Measurements from ENCODE around the gene NPIPB2.
A peak's percentile ranks its signal among the peaks of the same experiment; 100 is the strongest.
"Not testable (repeated sequence)": the region's sequence is repeated elsewhere in the genome, so short reads cannot be mapped to it uniquely, and the experiment has no call there.

Gene NPIPB2

DNA sequence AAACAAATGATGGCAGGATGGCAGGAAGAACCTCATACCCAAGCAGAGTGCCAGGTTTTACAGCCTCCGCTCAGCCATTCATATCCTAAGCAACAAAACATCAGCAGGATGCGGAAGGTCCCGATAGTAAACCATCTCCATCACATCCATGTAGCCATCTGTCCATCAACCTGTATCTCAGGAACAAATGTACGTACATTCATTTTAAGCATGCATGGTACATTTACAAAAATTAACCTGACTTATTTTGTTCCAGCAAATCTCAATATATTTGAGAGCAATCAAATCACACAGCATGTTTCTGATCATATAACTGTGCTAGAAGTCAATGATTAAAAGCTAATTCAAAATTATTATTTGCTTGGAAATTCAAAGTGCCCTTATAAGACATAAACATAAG, at the start of gene NPIPB2:
TSS of gene NPIPB2 (minus strand) at position 101 of the 400 bp plus-strand sequence. CDS start at position 101, 0 bp downstream.
- not testable (repeated sequence) for H3K4me1 ChIP-seq (ENCODE audit: control insufficient read depth, insufficient read depth, low read length); H3K4me3 ChIP-seq (ENCODE audit: low read length in 2 of 2); H3K27me3 ChIP-seq (ENCODE audit: control insufficient read depth in 1 of 2, insufficient read depth in 2 of 2, low read length in 2 of 2); H3K27ac ChIP-seq (ENCODE audit: low read length); H3K9me3 ChIP-seq (ENCODE audit: control insufficient read depth in 2 of 2, low read length in 2 of 2); H3K36me3 ChIP-seq (ENCODE audit: control insufficient read depth in 2 of 2, insufficient read depth in 2 of 2, low read length in 2 of 2); H3K9ac ChIP-seq (ENCODE audit: low read length in 2 of 2)

DNA sequence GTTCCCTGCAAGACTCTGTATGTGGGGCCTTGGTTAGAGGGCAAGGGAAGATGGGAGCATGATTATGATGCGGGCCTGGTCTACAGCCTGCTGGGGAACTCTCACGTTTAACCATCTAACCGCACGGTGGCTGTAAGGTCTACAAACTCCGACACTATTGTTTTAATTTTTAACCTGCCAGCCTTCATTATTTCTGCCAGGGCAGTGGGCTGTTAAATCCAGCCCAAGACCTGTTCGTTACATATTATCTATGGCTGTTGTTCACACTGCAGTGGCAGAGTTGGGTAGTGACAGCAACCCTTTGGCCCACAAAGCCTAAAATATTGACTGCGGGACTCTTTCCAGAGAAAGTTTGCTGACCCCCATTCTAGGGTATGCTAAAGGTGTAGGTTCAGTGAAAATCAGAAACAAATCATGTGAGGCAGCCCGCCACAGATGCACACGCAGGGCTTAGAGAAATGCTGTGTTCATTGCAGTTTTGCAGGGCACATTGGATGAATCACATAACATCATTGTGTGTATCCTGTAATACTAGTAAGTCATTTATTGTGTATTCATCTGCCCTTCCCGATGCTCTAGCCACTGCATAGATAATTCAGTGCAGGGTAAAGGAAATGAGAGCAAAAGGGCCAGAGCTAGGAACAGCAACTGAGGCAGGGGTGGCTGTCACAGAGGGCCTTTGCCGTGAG, 49.0 kb upstream of the NPIPB2 start:
- H3K36me3 ChIP-seq (ENCODE audit: control insufficient read depth in 2 of 2, insufficient read depth in 2 of 2, low read length in 2 of 2), result no peaks in the 10 kb centered on the region
- H3K9me3 ChIP-seq (ENCODE audit: control insufficient read depth in 2 of 2, low read length in 2 of 2), result no peaks in the 10 kb centered on the region
- H3K27ac ChIP-seq (ENCODE audit: low read length), result no peak overlapping the region
- no peaks in the 10 kb centered on the region for H3K4me1 ChIP-seq (ENCODE audit: control insufficient read depth, insufficient read depth, low read length)
- H3K9ac ChIP-seq (ENCODE audit: low read length in 2 of 2), result no peak overlapping the region
- no peaks in the 10 kb centered on the region for H3K27me3 ChIP-seq (ENCODE audit: control insufficient read depth in 1 of 2, insufficient read depth in 2 of 2, low read length in 2 of 2)
- no peak overlapping the region for H3K4me3 ChIP-seq (ENCODE audit: low read length in 2 of 2)

DNA sequence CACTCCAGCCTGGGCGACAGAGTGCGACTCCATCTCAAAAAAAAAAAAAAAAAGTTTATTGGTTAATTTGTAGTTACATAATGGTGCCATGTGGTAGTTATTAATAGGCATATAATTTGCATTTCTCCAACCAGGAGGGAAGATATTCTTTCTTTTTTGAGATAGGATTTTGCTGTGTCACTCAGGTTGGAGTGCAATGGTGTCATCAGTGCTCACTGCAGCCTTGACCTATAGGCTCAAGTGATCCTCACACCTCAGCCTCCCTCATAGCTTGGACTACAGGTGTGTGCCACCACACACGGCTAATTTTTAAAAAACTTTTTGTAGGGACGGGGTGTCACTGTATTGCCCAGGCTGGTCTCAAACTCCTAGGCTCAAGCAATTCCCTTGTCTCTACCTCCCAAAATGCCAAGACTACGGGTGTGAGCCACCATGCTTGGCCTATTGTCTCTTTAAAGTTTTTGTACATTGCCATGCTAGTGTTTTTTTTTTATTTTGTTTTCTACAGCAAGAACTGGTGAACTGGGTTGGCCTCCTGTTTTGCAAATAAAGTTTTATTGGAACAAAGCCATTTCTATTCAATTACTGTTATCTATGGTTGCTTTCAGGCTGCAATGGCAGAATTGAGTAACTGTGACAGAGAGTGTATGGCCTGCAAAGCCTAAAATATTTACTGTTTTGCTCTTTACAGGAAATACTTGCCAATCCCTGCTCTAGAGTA, 46.6 kb upstream of the NPIPB2 start:
- Histone ChIP-seq H3K36me3 (ENCODE audit: control insufficient read depth in 2 of 2, insufficient read depth in 2 of 2, low read length in 2 of 2) (no peaks in the 10 kb centered on the region), H3K4me1 (ENCODE audit: control insufficient read depth, insufficient read depth, low read length) (no peaks in the 10 kb centered on the region), H3K9me3 (ENCODE audit: control insufficient read depth in 2 of 2, low read length in 2 of 2) (no peaks in the 10 kb centered on the region), H3K9ac (ENCODE audit: low read length in 2 of 2) (no peak overlapping the region), H3K27ac (ENCODE audit: low read length) (no peak overlapping the region), H3K4me3 (ENCODE audit: low read length in 2 of 2) (no peak overlapping the region), H3K27me3 (ENCODE audit: control insufficient read depth in 1 of 2, insufficient read depth in 2 of 2, low read length in 2 of 2) (no peaks in the 10 kb centered on the region)

DNA sequence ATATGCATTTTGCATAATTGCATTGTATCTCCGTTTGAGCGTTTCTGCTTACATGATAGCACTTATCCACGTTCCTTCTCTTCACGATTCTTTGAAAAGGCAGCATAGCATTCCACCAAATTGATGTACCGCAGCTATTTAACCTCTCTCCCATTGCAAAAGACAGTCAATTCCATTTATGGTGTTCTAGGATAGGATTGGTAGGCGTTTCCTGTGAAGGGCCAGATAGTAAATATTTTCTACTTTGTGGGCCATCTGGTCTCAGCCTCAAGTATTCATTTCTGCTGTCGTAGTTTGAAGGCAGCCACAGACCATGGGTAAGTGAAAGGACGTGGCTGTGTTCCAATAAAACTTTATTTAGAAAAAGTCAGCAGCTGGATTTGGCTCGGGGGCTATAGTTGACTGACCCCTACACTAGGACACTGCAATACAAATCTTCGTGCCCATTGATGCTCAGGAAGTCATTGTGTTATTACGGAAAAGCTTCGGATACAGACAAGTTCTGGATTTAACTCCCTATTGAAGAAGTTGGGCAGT, 44.7 kb upstream of the NPIPB2 start:
- Histone ChIP-seq H3K4me1 (ENCODE audit: control insufficient read depth, insufficient read depth, low read length) (no peaks in the 10 kb centered on the region), H3K9me3 (ENCODE audit: control insufficient read depth in 2 of 2, low read length in 2 of 2) (no peaks in the 10 kb centered on the region), H3K9ac (ENCODE audit: low read length in 2 of 2) (no peak overlapping the region), H3K4me3 (ENCODE audit: low read length in 2 of 2) (no peak overlapping the region), H3K36me3 (ENCODE audit: control insufficient read depth in 2 of 2, insufficient read depth in 2 of 2, low read length in 2 of 2) (no peaks in the 10 kb centered on the region), H3K27ac (ENCODE audit: low read length) (no peak overlapping the region), H3K27me3 (ENCODE audit: control insufficient read depth in 1 of 2, insufficient read depth in 2 of 2, low read length in 2 of 2) (no peaks in the 10 kb centered on the region)

DNA sequence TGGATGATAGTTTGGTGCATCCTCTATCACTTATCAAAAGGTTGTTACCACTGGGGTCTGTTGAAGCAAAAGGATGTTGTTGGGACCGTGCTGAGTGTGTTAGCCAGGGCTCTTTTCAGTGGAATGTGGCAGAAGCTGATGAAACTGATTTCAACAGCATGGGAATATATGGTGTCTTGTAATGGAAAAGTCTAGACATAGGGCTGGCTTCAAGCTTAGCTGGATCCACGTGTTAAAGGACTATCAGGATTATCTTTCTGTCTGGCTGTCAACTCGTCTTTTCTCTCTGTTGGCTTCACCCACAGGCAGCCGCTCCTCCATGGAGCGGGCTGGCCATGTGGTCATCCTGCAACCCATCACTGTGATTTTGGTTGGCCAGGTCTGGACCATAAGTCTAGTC, 43.4 kb upstream of the NPIPB2 start:
- H3K9me3 ChIP-seq (ENCODE audit: control insufficient read depth in 2 of 2, low read length in 2 of 2), result no peaks in the 10 kb centered on the region
- H3K4me3 ChIP-seq (ENCODE audit: low read length in 2 of 2), result no peak overlapping the region
- no peaks in the 10 kb centered on the region for H3K4me1 ChIP-seq (ENCODE audit: control insufficient read depth, insufficient read depth, low read length)
- H3K9ac ChIP-seq (ENCODE audit: low read length in 2 of 2), result no peak overlapping the region
- no peak overlapping the region for H3K27ac ChIP-seq (ENCODE audit: low read length)
- H3K27me3 ChIP-seq (ENCODE audit: control insufficient read depth in 1 of 2, insufficient read depth in 2 of 2, low read length in 2 of 2), result no peaks in the 10 kb centered on the region
- H3K36me3 ChIP-seq (ENCODE audit: control insufficient read depth in 2 of 2, insufficient read depth in 2 of 2, low read length in 2 of 2), result no peaks in the 10 kb centered on the region

DNA sequence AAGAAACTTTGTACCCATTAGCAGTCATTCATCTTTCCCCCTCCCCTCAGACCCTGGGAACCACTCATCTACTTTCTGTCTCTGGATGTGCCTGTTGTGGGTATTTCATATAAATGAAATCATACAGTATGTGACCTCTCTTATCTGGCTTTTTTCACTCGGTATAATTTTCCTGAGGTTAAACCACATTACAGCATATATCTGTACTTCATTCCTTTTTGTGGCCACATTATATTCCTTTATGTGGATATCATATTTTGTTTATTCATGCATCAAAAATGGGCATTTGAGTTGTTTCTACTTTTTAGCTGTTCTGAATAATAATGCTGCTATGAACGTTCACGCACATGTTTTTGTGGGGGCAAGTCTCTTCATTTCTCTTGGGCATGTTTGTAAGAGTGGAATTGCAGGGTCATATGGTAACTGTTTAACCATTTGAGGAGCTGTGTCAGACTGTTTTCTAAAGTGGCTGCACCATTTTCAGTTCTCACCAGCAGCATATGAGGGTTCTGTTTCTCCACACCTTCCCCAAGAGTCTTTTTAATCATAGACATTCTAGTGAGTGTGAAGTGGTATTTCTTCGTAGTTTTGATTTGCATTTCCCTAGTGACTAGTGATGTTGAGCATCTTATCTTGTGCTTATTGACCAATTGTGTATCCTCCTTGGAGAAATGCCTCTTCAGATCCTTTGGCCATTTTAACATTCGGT, 38.4 kb upstream of the NPIPB2 start:
- H3K9ac ChIP-seq (ENCODE audit: low read length in 2 of 2), result no peak overlapping the region
- no peaks in the 10 kb centered on the region for H3K27me3 ChIP-seq (ENCODE audit: control insufficient read depth in 1 of 2, insufficient read depth in 2 of 2, low read length in 2 of 2)
- peaks cover 22% of the 10 kb centered on the region for H3K4me1 ChIP-seq (ENCODE audit: control insufficient read depth, insufficient read depth, low read length)
- H3K4me3 ChIP-seq (ENCODE audit: low read length in 2 of 2), result no peak overlapping the region
- H3K36me3 ChIP-seq (ENCODE audit: control insufficient read depth in 2 of 2, insufficient read depth in 2 of 2, low read length in 2 of 2), result no peaks in the 10 kb centered on the region
- no peak overlapping the region for H3K27ac ChIP-seq (ENCODE audit: low read length)
- no peaks in the 10 kb centered on the region for H3K9me3 ChIP-seq (ENCODE audit: control insufficient read depth in 2 of 2, low read length in 2 of 2)

DNA sequence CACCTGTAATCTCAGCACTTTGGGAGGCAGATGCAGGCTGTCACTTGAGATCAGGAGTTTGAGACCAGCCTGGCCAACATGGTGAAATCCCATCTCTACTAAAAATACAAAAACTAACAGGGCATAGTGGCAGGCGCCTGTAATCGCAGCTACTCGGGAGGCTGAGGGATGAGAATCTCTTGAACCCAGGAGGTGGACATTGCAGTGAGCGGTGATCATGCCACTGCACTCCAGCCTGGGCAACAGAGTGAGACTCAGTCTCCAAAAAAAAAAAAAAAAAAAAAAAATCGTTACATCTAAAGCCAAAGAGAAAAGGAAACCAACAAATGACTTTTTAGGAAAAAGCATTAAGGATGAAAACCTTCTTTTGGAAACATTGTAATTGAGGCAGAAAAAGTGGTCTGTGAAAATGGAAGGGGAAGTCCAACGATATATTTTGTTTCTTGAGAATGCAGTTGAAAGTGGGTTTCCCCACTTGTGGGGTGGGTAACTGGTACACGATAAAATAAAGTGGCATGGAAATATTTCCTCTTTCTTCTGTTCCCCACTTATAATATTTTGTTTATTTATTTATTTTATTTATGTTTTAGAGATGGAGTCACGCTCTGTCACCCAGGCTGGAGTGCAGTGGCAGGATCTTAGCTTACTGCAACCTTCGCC, 37.3 kb upstream of the NPIPB2 start:
- Histone ChIP-seq H3K9me3 (ENCODE audit: control insufficient read depth in 2 of 2, low read length in 2 of 2) (no peaks in the 10 kb centered on the region), H3K9ac (ENCODE audit: low read length in 2 of 2) (no peak overlapping the region), H3K36me3 (ENCODE audit: control insufficient read depth in 2 of 2, insufficient read depth in 2 of 2, low read length in 2 of 2) (no peaks in the 10 kb centered on the region), H3K27me3 (ENCODE audit: control insufficient read depth in 1 of 2, insufficient read depth in 2 of 2, low read length in 2 of 2) (no peaks in the 10 kb centered on the region), H3K27ac (ENCODE audit: low read length) (no peak overlapping the region), H3K4me1 (ENCODE audit: control insufficient read depth, insufficient read depth, low read length) (peaks cover 22% of the 10 kb centered on the region), H3K4me3 (ENCODE audit: low read length in 2 of 2) (no peak overlapping the region)

DNA sequence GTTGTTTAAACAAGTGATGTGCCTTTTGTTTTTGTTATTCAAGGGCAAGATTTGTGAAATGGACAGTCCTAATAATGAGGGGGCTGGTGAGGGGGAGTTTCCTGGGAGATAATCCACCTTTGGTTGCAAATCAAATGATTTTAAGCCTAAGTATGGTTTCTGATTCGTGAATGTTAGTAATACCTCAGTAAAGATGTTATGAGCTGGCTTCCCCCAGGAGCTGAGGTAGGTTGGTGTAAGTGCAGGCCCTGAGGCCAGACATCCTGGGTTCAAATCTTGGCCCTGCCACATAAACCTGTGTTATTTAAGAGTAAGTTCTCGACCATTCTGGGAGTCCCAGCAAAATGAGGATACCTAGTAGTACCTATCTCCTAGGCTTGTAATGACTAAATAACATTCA, 36.2 kb upstream of the NPIPB2 start:
- peak overlapping the region; percentile 95 to 96 for H3K4me3 ChIP-seq (ENCODE audit: low read length in 2 of 2)
- no peaks in the 10 kb centered on the region for H3K9me3 ChIP-seq (ENCODE audit: control insufficient read depth in 2 of 2, low read length in 2 of 2)
- H3K27me3 ChIP-seq (ENCODE audit: control insufficient read depth in 1 of 2, insufficient read depth in 2 of 2, low read length in 2 of 2), result no peaks in the 10 kb centered on the region
- H3K9ac ChIP-seq (ENCODE audit: low read length in 2 of 2), result peak overlapping the region; percentile 13 to 89
- H3K36me3 ChIP-seq (ENCODE audit: control insufficient read depth in 2 of 2, insufficient read depth in 2 of 2, low read length in 2 of 2), result no peaks in the 10 kb centered on the region
- H3K4me1 ChIP-seq (ENCODE audit: control insufficient read depth, insufficient read depth, low read length), result peaks cover 22% of the 10 kb centered on the region
- H3K27ac ChIP-seq (ENCODE audit: low read length), result peak overlapping the region; percentile 55

DNA sequence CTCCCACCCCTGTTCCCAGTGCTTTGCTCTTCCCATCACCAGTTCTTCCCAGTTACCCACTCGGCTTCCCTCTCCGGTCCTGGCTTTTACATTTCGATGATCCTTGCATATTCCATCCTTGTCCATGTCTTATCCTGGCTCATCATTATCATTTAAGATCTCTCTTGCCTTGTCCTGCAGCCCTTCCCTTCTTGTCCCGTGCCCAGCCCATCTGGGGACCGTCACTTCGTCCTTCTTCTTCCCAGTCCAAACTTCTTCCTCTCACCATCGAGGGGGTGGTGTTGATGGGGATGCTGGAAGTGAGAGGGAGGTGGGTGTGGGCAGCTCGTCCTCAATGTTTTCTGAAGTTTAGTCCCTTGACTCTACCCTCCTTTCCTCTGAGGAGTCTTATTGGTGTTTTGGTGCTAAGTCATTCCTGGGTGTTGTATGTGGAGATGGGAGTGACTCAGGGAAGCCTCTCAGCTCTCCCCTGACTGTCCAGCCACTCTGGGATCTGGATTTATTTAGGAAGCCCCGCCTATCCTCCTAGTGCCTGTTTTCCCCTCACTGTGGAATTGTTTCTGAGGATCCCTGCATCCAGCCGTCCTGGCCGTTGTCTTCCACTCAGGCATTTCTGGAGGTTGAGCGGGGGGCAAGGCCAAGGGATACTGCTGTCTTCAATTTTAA, 35.7 kb upstream of the NPIPB2 start:
- Histone ChIP-seq H3K27me3 (ENCODE audit: control insufficient read depth in 1 of 2, insufficient read depth in 2 of 2, low read length in 2 of 2) (no peaks in the 10 kb centered on the region), H3K9ac (ENCODE audit: low read length in 2 of 2) (peak overlapping the region; percentile 84 to 89), H3K9me3 (ENCODE audit: control insufficient read depth in 2 of 2, low read length in 2 of 2) (no peaks in the 10 kb centered on the region), H3K36me3 (ENCODE audit: control insufficient read depth in 2 of 2, insufficient read depth in 2 of 2, low read length in 2 of 2) (no peaks in the 10 kb centered on the region), H3K4me1 (ENCODE audit: control insufficient read depth, insufficient read depth, low read length) (peaks cover 22% of the 10 kb centered on the region), H3K27ac (ENCODE audit: low read length) (peak overlapping the region; percentile 55), H3K4me3 (ENCODE audit: low read length in 2 of 2) (peak overlapping the region; percentile 95 to 96)

DNA sequence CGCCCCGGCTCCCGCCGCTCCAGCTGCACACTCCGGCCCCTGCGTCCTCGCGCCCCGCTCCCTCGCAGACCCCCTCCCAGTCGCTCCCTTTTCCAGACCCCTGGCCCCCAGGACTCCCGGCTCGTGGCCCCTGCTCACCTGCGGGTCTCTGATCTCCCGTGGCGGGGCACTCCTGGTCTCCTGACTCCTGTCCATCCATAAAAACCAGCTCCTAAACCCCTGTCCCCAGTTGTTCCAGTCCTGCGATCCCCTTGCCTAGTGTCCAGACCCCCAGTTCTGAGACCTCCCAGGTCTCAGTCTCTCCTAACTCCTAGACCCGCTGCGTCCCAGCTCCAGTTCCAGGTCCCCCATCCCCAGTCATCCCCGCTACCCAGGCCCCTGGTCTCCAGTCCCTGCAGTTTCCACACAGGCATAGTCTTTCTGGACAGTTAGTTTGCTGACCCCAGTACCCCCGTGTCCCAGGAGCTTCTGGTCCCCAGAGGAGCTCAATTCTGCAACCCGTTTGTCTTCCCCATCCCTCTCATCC, 35.1 kb upstream of the NPIPB2 start:
- Histone ChIP-seq H3K9me3 (ENCODE audit: control insufficient read depth in 2 of 2, low read length in 2 of 2) (no peaks in the 10 kb centered on the region), H3K36me3 (ENCODE audit: control insufficient read depth in 2 of 2, insufficient read depth in 2 of 2, low read length in 2 of 2) (no peaks in the 10 kb centered on the region), H3K27ac (ENCODE audit: low read length) (peak overlapping the region; percentile 55), H3K27me3 (ENCODE audit: control insufficient read depth in 1 of 2, insufficient read depth in 2 of 2, low read length in 2 of 2) (no peaks in the 10 kb centered on the region), H3K4me1 (ENCODE audit: control insufficient read depth, insufficient read depth, low read length) (peaks cover 22% of the 10 kb centered on the region), H3K9ac (ENCODE audit: low read length in 2 of 2) (peak overlapping the region; percentile 84 to 89), H3K4me3 (ENCODE audit: low read length in 2 of 2) (peak overlapping the region; percentile 95 to 96)
